GM18519 (cell line): Measurements from ENCODE around the gene ANKRD22.

Experiments used
- ATAC-seq: cut with Tn5 transposase; IDR thresholded peaks from one replicate; pipeline ENCODE4 v1.9.1; 2021; ENCODE audit warnings: mild to moderate bottlenecking, moderate library complexity; ENCODE audit not compliant: unreplicated experiment, low FRiP score

The ANKRD22 gene

GRCh38 chr10:88803641-88804040 is 48.0 kb downstream of the ANKRD22 start:
- no peak for ATAC-seq

DNA sequence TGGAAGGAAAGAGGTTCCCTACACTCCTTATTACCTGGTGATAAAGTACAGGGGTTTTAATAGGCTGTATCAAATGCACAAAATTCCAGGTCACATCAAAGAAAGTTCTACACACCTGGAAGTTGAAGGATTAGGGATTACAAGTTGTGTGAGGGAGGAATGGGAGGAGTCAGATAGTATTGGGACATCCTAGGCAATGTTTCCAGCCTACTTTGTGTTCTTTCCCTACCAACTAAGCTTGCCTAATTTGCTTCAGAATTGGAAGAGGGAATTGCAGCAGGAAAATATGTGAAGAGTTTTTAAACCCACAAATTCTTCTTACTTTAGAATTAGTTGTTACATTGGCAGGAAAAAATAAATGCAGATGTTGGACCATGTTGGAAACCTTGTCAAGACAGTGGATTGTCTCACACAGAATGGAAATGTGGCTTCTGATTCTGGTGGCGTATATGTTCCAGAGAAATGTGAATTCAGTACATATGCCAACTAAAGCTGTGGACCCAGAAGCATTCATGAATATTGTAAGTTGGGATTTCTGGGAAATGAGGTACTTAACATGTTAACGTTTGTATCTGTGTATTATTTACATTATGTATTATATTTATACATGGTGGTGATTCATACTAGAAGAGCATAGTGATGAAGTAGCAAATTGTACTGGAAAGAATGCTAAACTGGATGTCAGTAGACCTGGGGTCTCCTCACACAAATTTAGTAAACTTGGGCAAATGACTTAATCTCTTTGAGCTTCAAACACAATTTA is 48.9 kb downstream of the ANKRD22 start, which contains the start of gene LIPM:
Gene LIPM, plus strand, starts transcription at position 208 of the 763 bp plus-strand sequence. Its CDS starts 167 bp downstream, at position 375.
- no peak for ATAC-seq

- ATAC-seq, result no peak
Observed at GRCh38 chr10:88800152-88801125, 51.2 kb downstream of the ANKRD22 start.

GRCh38 chr10:88794731-88795130 is 56.9 kb downstream of the ANKRD22 start:
- ATAC-seq, result no peak

DNA sequence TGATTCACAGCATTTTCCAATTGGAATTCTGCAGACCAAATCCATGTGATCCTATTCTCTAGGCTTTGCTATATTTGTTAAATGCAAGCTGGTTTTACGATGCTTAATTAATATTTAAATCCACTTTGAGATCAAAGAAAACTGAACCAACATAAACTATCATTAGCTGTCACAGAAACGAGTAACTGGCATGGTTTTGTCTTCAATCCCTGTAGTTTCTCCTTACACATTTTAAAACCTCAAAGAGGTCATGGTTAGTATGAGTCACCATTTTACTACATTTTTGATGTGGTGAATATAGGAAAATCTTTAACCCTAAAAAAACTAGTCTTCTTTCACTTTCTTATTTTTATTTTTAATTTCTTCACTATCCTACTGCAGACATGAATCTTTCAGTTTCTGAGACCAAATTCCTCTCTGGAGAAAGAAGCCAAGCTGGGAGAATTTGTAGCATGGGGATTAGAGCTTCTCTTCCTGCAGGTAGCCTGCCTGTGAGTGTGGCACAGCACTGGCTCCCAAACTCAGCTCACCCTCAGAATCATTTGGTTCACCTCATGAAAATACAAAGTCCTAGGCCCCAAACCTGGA is 57.8 kb downstream of the ANKRD22 start:
- no peak for ATAC-seq

DNA sequence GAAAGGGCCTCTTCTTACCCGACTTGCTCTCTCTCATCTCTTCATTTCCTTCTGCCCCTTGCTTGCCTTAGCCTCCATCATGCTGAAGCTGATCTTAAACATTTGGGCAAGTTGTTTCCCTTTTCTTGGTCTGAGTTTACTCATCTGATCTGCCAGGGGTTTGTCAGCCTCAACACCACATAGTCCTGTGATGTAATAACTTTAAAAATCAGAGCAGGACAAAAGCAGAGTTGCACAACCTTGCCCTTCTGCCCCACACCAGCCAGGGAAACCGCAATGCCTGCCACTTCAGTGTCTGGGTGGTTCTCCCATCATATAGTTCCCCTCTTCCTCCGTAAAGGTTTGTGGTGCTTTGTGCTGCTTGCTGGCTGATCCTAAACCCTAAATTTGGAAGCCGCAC is 59.0 kb downstream of the ANKRD22 start:
- ATAC-seq, result no peak

GRCh38 chr10:88791924-88792323 is 59.7 kb downstream of the ANKRD22 start:
- no peak for ATAC-seq

- ATAC-seq, result no peak
Observed at GRCh38 chr10:88788924-88789323, 62.7 kb downstream of the ANKRD22 start.

DNA sequence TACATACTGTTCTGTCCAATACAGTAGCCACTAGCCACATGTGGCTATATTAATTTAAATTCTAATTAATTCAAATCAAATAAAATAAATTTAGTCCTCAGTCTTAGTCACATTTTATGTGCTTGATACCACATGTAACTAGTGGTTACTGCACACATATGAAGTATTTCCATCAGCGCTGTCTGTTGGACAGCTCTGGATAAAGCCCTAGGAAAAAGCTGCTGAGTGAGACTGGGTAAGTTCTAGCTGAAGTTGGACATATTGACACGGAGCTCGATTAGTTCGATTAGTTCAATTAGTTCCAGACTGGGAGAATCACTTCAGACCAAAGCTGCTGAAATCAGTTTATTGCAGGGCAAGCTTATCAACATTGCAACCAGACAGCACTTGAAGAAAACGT is 64.2 kb downstream of the ANKRD22 start:
- ATAC-seq, result no peak

DNA sequence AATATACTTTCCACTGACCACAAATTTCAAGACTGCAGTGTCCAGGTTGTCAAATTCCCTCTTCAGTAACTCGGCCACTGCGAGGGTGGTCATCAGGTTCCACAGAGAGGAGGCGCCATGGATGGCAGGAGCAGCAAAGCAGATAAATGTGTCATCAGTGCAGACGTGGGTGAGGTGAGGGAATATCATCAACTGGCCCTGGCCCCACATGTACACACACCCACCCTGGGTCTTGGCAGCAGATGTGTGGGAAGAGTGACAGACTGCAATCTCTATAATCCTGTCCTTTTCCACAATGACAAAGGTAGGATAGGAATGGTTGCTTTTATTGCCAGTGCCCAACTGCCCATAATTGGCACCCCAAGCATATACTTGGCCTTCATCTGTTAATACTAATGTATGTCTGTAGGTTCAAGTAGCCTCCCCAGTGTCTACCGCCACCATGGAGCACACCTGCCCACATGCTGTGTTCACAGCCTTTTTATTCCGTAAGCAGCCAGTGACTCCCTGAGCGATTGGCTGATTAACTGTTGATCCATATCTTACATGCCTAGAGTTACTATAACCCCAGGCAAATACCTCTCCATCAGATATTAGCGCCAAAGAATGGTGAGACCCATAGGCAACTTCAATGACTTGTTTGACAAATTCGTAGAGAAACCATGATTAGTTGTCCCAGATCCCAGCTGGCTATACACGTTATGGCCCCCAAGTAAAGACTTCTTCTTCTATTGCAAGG is 65.4 kb downstream of the ANKRD22 start:
- ATAC-seq, result no peak

- ATAC-seq, result no peak
Observed at GRCh38 chr10:88783724-88784123, 67.9 kb downstream of the ANKRD22 start.

DNA sequence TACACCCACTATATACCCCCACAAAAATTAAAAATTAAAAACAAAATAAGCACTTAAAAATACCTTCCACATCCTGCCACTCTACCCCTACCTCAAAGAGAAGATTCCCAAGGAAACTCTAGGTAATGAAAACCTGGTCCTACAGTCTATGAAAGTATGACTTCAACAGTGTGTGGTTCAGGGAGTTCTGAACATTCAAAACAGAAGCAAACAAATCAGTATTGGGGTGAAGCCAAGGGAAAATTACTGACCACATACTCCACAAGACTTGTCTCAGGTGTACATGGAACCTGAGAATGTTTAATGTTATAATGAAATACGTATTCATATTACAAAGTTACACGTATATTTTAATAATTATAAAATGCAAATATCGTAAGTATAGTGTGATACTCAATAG is 69.4 kb downstream of the ANKRD22 start:
- ATAC-seq, result no peak

GRCh38 chr10:88781206-88781605 is 70.4 kb downstream of the ANKRD22 start:
- no peak for ATAC-seq
